ENCODE measurements around the gene HTRA3.

The HTRA3 gene

DNA sequence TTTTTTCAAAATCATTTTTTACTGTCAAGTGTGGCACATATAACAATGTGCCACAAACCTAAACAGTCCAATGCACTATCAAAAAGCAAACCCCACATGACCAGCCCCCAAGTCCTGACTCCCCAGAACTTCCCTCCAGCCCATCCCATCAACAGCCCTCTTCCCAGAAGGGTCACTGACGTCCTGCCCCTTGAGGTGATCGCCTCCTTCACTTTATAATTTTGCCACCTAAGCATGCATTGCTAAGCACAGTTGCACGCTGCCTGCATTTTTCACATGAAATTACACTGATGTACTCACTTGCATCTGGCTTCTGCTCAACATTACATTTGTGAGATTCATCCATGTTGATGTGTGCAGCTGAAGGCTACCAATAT, 42.5 kb downstream of the HTRA3 start:
- TF ChIP-seq CTCF (IDR thresholded peaks at IDR 0.05; ENCODE audit: extremely low read depth, missing control alignments), result no peak
- DNase-seq (ENCODE audit: low spot score), result no peak

- DNase-seq (ENCODE audit: low spot score), result no peak
- TF ChIP-seq CTCF (IDR thresholded peaks at IDR 0.05; ENCODE audit: extremely low read depth, missing control alignments), result no peak
These were observed 43.4 kb downstream of the HTRA3 start for GRCh38 chr4:8312976-8313375.

DNA sequence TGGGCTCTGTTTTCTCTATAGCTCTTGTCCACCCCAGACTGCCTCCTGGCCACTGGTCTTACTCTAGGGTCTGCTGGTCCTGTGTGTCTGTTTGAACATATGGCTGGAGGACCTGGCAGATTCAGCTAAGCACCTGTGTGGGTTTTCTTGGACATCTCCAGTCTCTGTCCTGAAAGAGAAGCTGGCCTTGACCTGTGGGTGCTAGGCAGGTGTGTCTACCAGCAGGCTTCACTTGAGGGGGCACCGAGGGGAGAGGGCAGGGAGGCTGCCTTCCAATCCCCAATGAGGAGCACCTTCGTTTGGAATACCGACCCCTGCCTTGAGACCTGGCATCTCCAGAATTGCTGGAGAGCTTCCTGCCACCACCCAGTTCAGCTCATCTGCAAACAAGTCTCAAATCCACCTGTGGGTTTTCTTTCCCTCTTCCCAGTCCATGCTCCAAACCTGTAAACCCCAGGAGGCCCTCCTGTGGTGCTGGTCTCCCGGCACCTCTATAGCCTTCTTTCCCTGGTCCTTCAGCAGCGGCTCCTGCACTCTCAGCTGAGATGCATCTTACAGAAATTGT, 45.2 kb downstream of the HTRA3 start:
- TF ChIP-seq CTCF (IDR thresholded peaks at IDR 0.05; ENCODE audit: extremely low read depth, missing control alignments), result no peak
- no peak for DNase-seq (ENCODE audit: low spot score)

DNA sequence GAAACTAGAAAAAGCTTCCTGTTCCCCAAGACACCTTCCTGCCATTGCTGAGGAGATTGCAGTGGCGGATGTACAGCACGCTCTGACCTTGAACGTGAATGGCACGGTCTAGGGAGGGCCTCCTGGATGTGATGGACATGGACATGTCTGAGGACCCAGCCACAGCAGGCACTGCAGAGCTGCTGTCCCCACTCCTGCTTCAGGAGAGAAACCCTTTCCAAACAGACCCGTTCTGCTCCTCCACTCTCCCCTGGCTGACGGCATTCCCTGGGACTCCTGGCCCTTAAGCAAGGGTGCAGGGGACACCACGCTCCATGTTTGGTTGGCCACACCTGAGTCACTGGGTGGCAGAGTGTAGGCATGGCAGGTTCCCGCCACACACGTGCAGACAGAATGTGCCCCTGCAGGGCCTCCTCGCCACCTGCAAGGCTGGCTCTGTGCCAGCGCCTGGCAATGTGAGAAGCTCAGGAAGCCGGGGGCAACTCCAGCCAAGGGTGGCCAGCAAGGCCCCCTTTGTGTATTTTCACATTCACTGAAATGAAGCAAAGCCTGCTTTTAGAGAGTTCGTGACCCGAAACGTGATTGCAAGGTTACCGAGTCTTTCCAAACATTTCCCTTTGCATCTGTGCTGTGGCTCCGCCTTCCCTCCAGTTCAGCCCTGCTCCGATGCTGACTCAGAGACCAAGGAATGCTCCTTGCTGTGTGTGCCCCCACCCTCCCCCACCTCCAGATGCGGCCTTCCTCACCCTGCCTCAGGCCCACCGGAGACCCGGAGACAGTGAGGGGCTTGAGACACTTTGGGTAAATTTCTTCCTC, 46.1 kb downstream of the HTRA3 start:
- no peak for TF ChIP-seq CTCF (IDR thresholded peaks at IDR 0.05; ENCODE audit: extremely low read depth, missing control alignments)
- no peak for DNase-seq (ENCODE audit: low spot score)

GRCh38 chr4:8316251-8316771, 46.8 kb downstream of the HTRA3 start:
- DNase-seq (ENCODE audit: low spot score), result no peak
- no peak for TF ChIP-seq CTCF (IDR thresholded peaks at IDR 0.05; ENCODE audit: extremely low read depth, missing control alignments)

- TF ChIP-seq CTCF (IDR thresholded peaks at IDR 0.05; ENCODE audit: extremely low read depth, missing control alignments), result no peak
These were observed 47.4 kb downstream of the HTRA3 start for GRCh38 chr4:8316911-8317351.

GRCh38 chr4:8317474-8317873, 47.9 kb downstream of the HTRA3 start:
- no peak for TF ChIP-seq CTCF (IDR thresholded peaks at IDR 0.05; ENCODE audit: extremely low read depth, missing control alignments)
- no peak for DNase-seq (ENCODE audit: low spot score)

More at GRCh38 chr4:8316911-8317351, 47.4 kb downstream of the HTRA3 start:
- DNase-seq (ENCODE audit: low spot score), result no peak

Measured in GM20000 (cell line).